GM18499 (cell line): ENCODE results near the gene AKR1C2.
"Not testable (repeated sequence)": the region's sequence is repeated elsewhere in the genome, so short reads cannot be mapped to it uniquely, and the experiment has no call there.

Experiments used
- ATAC-seq: cut with Tn5 transposase; IDR thresholded peaks from one replicate; pipeline ENCODE4 v1.9.1; 2021; ENCODE audit warnings: moderate number of reproducible peaks; ENCODE audit not compliant: insufficient read depth, unreplicated experiment

AKR1C2 gene

GRCh38 chr10:5030989-5031388 is 27.3 kb upstream of the AKR1C2 start:
- ATAC-seq = no peak

GRCh38 chr10:5025461-5025881 is 21.8 kb upstream of the AKR1C2 start:
- ATAC-seq = not testable (repeated sequence)

GRCh38 chr10:5023177-5023805 is 19.6 kb upstream of the AKR1C2 start:
- no peak for ATAC-seq

GRCh38 chr10:5021624-5022290 is 18.1 kb upstream of the AKR1C2 start:
- not testable (repeated sequence) for ATAC-seq

- ATAC-seq = not testable (repeated sequence)
Measured at GRCh38 chr10:5019770-5020612, 16.3 kb upstream of the AKR1C2 start.

DNA sequence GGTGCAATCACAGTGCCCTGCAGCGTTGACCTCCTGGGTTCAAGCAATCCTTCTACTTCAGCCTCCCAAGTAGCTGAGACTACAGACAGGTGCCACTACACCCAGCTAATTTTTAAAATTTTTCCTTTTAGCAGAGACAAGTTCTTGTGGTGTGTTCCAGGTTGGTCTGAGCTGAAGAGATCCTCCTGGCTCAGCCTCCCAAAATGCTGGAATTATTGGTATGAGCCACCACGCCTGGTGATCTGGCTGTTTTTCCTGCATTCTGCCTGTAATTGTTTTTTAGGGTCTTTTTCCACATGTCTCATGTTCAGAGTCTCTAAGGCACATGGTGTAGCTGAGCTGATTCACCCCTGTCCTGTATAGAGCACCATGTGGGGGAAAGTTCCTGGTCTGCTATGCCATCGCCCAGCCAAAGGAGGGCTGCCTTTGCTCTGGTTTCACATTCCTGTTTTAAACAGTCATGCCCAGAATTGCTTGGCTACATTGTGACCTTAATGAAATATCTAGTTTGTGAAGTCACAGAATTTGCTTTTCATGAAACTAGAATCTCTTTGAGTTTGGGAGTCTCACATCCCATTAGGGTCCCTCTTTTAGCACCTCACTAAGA is 15.1 kb upstream of the AKR1C2 start:
- ATAC-seq = not testable (repeated sequence)

GRCh38 chr10:5018134-5018533 is 14.5 kb upstream of the AKR1C2 start:
- ATAC-seq = no peak

- ATAC-seq = no peak
Measured at GRCh38 chr10:5014936-5015335, 11.3 kb upstream of the AKR1C2 start.

DNA sequence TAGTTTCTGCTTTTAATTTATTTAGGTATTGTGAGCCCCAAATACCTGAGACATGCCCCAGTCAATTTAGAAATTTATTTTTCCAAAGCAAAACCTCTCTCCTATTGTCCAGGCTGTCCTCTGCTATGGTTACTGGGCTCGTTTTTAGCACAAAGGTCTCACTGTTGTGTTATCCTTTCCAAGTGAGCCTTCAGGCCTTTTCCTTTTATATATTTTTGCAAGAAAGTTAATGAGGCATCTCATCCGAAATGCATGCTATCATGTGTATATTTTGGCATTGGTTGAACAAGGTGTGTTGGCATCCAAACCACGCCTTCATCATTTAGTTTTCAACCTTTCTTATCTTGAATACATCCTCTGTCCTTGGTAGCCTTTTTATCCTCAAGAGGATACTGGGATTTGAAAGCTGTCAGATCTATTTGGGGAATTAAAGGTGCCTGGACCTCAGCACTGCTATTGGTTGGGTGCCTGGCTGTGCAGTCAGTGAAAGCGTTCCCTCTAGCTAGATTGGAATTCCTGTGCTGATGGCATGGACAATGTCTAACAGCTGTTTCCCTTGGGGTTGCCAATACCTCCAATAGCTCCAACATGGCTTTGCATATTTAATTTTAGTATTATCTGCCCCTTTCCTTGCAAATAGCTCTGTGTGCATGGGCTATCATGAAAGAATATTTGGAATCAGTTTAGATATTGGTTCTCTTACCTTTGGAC is 10.7 kb upstream of the AKR1C2 start:
- ATAC-seq = not testable (repeated sequence)

DNA sequence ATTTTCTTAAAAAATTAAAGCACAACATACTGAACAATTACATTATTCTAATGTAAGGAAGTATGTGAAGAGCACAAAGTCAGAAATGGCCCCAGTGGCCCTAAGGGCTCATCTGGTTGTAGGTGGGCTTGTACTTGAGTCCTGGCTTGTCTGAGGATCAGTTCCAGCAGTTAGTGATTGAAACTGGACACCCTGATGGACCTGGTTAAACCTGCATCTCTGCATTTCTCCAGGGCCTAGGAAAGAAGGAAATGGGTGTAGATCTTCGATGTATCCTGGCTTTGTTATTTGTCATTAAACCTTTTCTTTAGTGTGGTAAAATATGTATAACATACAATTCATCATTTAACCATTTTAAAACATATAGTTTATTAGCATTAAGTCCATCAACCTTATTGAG is 9.7 kb upstream of the AKR1C2 start:
- ATAC-seq = no peak

DNA sequence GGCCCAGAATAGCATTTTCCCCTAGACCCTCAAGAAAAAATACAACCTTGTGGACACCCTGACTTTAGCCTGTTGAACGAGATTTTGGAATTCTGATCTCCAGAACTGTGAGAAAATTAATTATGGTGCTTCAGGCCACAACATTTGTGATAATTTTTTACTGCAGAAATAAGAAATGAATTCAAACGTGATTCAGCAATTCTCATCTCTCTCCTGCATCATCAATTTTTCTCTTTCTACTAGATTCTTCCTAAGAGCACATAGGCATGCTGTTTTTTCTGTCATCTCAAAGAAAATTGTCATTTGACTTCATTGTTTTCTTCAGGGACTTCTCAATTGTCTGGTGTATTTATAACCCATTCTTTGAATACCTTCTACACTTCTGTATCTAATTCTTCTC is 8.9 kb upstream of the AKR1C2 start:
- ATAC-seq = no peak

- not testable (repeated sequence) for ATAC-seq
Measured at GRCh38 chr10:5011392-5011791, 7.7 kb upstream of the AKR1C2 start.

GRCh38 chr10:5010043-5010442 is 6.4 kb upstream of the AKR1C2 start:
- ATAC-seq = not testable (repeated sequence)

DNA sequence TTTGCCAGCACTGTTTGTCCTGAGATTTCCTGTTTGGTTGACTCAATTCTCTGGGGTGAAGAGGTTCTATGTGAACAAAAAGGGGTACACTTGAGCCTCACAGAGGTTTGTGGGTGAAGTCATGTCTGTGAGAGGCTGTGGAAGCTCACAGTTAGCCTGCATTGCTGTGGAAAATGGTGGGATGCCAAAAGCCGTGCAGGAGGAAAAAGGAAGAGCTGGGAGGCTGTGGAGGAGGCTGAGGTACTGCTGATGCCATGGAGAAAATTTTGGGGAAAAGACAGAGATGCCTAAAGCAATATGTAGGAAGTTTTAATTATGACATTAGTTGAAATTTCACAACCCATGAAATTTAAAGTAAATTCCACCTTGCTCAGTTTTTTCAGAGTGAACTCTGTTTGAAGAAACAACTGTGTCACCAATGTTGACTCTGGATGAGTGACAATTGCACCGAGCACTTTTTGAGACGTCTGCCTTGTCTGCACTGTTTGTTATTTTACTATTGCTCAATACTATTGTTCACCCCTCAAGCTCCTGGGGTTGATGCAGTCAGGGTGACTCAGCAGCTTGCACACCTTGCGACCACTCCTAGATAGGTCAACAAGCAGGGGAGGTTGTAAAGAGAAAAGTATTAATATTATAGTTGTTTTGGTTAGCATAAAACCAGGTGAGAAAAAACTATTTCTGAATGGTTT is 5.3 kb upstream of the AKR1C2 start:
- not testable (repeated sequence) for ATAC-seq

- not testable (repeated sequence) for ATAC-seq
Measured at GRCh38 chr10:5004501-5004900, 844 bp upstream of the AKR1C2 start.

GRCh38 chr10:5004030-5004385 is 351 bp upstream of the AKR1C2 start:
- not testable (repeated sequence) for ATAC-seq

GRCh38 chr10:5002013-5002727 is 1.5 kb downstream of the AKR1C2 start:
- ATAC-seq = no peak

GRCh38 chr10:4998671-4999070 is 5.0 kb downstream of the AKR1C2 start:
- ATAC-seq = no peak

- ATAC-seq = not testable (repeated sequence)
Measured at GRCh38 chr10:4994260-4994659, 9.4 kb downstream of the AKR1C2 start.
